ENCODE measurements around the gene MYL4.

GRCh38 chr17:47243737-47244598, 34.8 kb downstream of the MYL4 start:
- no peak for TF ChIP-seq POLR2A (IDR thresholded peaks at IDR 0.05)
- no peak for TF ChIP-seq CTCF (IDR thresholded peaks at IDR 0.05)

All from thyroid gland (tissue), 4 donors.